Measurements from ENCODE around the gene FGF16.
"Not testable (repeated sequence)": the region's sequence is repeated elsewhere in the genome, so short reads cannot be mapped to it uniquely, and the experiment has no call there.

The FGF16 gene

GRCh38 chrX:77447653-77448569 lies 722 bp downstream of the FGF16 start:
- DNase-seq: peak in 1 of 2 experiments; percentile 24

DNA sequence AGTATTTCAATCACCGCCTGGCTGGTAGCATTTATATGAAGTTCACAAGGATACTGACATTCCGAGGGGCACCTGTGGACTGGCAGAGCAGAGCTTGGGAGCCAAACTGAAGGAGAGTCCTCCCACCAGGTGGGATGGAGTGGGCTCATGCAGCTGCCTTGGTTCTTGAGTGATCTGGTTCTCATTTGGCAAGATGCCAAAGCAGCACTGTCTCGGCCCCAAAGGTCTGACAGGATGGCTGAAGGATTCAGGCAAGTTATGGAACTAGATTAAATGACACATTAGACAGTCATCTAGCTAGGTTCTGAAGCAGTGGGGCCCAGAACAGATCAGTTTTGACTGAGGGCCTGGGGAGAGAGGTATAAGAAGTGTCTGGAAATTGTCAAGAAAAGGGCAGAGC lies 3.2 kb downstream of the FGF16 start:
- DNase-seq: no peak

GRCh38 chrX:77450996-77451395 lies 3.8 kb downstream of the FGF16 start:
- DNase-seq: no peak

DNA sequence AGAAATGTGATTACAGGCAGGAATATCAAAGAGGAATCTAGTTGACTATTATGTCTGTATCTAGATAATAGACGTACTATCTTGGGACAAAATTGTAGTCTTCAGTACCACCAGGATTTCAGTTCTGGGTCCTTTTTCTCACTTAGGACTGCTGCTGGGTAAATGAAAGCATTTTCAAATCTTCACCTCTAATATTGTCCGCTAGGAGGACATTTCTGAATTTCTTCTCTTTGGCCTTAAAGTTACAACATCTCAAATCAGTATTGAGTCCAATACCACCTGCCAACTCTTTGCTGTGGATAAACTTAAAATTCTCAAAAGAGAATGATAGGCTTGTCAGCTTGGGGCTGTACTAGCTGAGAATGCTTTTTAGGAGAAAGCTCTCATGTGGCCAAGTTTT lies 6.0 kb downstream of the FGF16 start:
- DNase-seq: no peak

- no peak for DNase-seq
Measured at GRCh38 chrX:77455437-77455836, 8.2 kb downstream of the FGF16 start.

DNA sequence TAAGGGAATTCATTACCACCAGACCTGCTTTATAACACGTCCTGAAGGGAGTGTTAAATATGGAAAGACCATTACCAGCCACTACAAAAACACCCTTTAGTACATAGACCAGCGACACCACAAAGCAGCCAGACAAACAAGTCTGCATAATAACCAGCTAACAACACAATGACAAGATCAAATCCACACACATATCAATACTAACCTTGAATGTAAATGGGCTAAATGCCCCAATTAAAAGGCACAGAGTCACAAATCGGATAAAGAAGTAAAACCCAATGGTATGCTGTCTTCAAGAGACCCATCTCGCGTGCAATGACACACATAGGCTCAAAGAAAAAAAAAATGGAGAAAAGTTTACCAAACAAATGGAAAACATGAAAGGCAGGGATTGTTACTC lies 36.9 kb downstream of the FGF16 start:
- DNase-seq: no peak

GRCh38 chrX:77493677-77494553 lies 46.7 kb downstream of the FGF16 start:
- no peak for DNase-seq

DNA sequence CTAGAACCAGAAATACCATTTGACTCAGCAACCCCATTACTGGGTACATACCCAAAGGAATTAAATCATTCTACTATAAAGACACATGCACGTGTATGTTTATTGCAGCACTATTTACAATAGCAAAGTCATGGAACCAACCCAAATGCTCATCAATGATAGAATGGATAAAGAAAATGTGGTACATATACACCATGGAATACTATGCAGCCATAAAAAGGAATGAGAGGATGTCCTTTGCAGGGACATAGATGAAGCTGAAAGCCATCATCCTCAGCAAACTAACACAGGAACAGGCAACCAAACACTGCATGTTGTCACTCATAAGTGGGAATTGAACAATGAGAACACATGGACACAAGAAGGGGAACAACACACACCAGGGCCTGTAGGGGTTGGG lies 53.0 kb downstream of the FGF16 start:
- not testable (repeated sequence) for DNase-seq

DNA sequence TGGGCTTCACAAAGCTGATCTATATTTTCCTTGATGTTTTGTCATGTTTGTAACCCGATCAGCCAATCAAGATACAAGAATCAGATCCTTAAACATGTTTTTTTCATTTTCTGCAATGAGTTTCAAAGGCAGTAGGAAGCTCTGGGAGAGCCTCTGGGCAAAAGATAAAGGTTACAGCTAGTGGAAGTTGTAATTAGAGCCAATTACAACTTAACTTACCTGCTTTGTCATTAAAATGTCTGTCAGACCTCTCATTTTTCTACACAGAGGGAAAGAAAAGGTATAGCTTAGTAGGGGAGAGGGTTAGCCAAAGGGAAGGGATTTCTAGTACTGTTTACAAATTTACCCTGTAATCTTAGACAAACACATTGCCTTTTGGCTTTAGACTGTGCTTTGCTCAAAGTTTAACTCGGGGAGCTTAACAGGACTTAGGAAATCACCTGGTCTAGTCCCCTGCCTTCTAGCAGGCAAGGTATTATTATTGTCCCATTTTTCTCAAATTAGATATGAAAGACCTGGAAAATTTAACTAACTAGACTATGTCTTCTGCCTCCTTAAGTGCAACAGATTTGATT lies 55.8 kb downstream of the FGF16 start:
- no peak for DNase-seq

GRCh38 chrX:77505227-77505626 lies 58.0 kb downstream of the FGF16 start:
- DNase-seq: no peak

All from activated T-cell treated with anti-CD3 and anti-CD28 coated beads, Interleukin-2, amount 50 U/mL, for 48 hours (primary cell).